ENCODE data around the gene OPALIN.

OPALIN gene, protein sequence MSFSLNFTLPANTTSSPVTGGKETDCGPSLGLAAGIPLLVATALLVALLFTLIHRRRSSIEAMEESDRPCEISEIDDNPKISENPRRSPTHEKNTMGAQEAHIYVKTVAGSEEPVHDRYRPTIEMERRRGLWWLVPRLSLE

DNA sequence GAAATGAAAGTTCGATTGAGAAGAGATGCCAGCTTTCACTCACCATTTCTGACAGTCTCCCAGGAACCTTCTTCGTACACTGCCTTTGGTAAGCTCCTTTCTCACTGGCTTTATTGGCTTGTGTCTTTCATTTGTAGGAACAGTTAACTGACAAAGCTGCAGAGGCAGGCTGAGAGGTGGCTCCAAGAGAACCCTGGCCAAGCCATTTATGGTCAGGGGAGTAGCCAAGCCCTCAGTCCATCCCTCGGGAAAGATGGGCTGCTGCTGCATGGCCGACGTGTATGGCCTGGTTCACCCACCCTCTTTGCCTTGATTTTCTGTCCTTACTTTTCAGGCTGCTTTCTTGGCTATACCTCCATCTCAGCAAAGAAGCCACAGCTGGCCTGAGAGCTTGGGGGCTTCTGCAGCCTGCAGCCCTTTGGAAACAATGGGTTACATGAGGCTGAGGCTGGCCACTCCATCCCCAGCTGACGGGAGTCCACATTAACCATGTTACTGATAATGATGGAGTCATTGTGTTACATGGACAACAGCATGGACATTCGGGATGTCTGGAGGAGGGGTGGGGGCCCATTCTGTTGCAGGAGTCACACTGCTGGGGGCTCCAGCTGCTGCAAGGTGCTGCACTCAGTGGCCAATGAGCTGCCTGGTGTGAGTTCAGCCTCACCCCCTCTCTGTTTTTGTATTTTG, at the start of gene OPALIN:
Gene OPALIN, minus strand, starts transcription at position 152 of the 690 bp plus-strand sequence. Its CDS starts 106 bp downstream, at position 46.
- no peak for DNase-seq (ENCODE audit: low spot score)

DNA sequence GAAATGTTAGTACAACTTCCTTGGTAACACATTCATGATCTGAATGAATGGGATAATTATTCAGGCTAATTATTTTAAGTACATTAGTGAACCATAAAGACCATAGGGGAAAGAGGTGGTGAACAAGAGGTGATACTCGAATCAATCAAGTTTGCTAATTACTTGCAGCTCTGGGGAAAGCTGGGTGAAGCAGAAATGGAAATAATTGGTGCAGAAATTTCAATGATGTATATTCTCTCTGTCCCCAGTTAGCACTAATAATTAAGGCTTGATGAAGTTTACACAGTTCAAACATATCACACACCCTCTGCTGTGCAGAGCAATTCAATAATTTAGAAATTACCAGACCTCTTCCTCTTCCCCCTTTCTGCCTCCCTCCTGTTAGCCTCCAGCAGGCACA, 49.4 kb upstream of the OPALIN start:
- no peak for DNase-seq (ENCODE audit: low spot score)

DNA sequence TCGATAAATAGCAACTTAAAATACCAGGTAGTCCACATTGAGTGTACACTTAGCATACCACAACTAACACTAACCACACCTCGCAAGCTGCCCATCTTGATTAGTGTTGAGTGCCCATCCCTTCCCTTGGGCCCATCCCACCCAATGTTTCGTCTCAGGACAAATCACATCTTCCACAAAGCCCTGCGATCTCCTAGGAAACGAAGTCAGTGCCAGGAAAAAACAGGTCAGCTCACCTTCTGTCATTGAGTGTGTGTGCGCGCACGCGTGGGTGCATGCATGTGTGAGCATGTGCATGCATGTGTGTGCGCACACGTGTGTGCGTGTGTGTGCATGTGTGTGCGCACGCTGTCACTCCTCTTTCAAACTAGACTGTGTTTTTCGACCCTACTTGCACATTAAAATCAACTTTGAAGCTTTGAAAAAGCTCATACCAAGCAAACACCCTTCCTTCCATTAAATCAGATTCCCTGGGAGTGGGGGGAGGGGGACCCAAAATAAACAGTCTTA, 48.8 kb upstream of the OPALIN start:
- no peak for DNase-seq (ENCODE audit: low spot score)

DNA sequence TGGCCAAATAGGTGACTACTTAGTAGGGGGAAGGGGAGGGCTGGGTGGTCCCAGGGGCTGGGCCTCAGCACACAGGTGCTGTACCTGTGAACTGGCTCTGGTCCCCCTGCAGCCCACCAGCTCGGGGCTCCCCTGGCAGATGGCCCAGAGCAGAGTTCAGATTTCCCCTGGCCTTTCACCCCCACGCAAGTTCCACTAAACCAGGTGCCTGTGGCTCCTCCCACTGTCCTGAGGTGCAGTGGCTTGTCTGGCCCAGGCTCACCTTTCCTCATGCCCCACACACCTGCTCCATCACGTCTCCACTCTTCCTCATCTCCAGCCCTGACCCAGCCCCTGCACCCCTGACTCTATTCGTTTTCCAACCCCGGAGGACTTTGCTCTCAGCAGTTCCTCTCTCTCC, 47.3 kb upstream of the OPALIN start:
- no peak for DNase-seq (ENCODE audit: low spot score)

DNA sequence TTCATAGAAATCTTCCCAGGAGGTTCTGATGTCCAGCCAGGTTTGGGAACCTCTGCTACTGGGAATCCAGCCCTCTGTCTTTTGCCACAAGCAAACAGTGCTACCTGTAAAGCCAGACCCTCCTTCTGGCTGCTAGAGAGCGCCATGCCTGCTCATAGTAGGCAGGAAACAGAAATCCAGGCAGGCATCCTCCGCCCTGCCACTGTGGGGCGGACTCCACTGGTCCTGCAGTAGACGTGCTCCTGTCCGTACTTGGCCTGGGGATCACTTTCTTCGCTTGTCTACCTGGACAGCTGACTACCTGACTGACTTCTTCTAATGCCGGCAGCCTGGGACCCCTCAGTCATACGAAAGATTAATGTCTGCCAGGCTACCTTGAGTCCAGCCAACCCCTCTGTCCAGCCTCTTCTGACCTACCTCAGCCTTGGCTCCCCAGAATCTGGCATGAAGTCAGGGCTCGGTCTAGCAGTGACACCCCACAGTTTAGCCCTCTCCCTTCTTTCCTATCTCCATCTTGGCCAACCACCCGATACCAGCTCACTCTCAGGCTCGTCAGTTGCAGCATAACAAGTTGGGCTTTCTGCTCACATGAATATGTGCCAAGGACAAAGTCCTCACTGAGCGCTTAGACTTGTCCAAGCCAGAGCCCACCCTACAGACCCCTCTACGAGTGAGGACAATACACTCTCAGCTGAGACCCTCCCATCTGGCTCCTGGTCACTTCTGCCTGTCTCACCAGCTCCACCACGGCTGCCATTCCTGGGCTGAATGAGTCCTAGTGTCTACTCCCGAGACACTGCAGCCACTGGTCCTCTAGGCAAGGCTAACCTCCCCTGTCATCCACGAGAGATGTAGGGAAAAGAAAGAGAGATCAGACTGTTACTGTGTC, 43.9 kb upstream of the OPALIN start:
- DNase-seq (ENCODE audit: low spot score), result no peak

DNA sequence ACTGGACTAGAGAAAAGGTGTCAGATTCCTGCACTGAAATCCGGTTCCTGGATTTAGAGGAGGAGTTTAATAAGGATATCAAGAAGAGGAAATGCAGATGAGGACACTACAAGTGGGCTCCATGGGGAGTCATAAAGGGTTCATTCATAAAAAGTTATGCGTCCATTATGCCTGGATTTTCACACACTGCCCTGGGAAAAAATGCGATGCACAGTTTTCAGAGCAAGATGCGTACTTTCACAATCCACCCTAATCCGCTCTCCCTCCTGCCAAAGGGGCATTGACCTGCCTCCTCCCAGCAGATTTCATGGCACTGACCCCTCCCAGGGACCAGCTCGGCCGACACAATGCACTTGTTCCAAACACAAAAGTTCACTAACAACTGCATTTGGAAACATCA, 42.2 kb upstream of the OPALIN start:
- no peak for DNase-seq (ENCODE audit: low spot score)

DNA sequence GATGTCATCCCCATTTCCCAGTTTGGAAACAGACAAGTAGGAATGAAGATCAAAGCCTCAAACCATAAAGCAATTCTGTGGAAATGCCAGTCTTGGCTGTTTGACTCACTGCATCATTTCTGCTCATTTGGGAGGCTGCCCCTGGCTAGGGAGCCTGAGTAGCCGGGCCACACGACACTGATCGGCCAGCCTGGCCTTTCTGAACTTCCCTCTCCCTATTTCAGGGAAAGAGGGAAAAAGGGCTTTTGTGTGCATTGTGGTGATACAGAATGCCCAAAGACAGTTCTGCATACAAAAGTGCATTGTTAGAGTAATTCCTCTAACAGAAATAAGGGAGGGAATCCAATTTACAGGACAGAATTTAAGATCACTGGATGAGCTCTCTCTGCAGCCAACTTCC, 41.7 kb upstream of the OPALIN start:
- no peak for DNase-seq (ENCODE audit: low spot score)

DNA sequence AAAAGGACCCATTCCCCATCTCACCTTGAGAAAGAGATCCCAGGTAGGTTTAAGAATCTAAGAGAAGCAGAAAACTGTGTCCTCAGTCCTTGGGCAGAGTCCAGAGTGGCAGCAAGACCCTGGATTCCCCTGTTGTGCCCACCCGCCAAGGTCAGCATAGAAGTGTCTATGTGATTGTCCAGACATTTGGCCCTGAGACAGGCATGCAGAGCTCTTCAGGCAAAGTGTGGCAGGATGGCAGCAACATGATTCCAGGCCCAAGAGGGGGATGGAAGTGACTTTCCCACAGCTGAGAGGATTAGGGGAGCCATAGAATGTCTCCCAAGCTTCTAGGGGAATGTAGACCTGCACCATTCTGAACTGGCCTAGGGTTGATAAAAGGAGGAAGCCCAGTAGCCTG, 39.1 kb upstream of the OPALIN start:
- no peak for DNase-seq (ENCODE audit: low spot score)

DNA sequence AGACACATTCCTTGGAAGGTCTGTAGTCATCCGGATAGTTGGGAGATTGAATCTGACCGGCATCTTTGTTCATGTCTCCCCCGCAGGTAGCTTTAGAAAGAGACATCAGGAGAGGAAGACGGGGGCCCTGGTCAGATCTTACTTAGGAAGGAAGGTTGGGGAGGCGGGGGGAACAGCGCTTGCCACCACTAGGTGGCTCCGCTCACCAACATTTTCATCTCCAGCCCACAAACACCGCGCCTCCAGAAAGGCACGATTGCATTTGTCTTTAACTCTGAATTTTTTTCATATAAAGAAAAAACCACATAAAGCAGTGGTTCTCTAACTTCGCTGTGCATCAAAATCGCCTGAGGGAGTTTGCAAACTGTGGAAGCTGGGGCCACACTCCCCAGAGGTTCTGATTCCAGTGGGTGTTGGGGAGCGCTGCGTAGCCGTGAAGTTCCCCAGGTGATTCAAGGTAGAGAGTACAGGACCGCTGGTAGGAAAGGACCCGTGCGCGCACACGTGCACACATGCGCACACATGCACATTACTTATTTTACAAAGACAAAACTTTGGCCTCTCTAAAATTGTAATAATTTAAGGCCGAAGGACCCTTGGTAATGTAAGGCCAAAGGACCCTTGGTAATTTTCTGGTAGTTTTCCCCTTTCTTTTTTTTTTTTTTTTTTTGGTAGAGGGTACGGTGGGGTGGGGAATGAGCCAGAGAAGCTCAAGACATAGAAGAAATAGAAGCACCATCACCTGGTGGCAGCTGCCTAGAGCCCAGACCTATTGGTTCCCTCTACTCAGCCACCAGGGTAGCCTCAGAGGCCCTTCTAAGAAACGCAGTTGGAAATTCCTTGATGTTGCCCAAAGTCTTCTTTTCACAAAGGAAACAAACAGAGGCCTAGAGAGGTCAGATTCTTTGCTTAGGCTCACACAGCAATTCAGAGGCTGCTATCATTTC, 37.4 kb upstream of the OPALIN start:
- DNase-seq (ENCODE audit: low spot score), result peak; percentile 78

DNA sequence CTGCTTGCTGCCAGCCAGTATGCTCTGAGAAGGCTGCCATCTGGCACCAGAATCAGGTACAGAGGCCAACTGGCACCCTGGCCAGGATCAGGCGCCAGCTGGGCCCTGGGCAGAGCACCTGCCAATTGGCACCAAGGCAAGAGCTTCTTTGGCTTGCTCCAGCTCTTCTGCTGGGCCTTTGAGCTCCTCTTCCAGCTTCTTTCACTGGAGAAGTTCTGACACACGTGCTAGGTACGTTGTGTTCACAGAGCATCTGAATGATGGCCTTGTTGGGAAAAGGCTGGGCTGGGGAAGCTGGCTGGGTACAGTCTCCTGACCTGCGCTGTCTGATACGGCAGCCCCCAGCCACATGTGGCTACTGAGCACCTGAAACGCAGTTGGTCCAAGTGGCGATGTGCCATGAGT, 31.7 kb upstream of the OPALIN start:
- no peak for DNase-seq (ENCODE audit: low spot score)

DNA sequence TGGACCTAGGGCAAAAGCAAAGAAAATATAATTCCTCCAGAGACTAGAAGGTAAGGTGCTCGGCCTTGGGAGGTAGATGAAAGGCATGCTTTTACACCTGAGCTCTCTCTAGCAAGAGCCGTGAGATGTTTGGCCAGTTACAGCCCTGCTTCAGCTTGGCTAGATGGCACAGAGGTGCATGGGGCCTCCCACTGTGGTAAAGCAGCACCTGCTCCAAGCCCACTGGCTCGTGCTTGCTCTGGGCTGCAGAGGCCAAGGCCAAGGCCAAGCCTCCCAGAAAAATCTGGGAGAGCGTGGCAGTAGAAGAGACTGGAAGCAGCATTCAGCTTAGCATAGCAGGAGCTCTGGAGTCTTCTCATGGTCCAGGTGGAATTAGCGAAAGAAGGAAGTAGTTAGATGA, 31.0 kb upstream of the OPALIN start:
- DNase-seq (ENCODE audit: low spot score), result no peak

DNA sequence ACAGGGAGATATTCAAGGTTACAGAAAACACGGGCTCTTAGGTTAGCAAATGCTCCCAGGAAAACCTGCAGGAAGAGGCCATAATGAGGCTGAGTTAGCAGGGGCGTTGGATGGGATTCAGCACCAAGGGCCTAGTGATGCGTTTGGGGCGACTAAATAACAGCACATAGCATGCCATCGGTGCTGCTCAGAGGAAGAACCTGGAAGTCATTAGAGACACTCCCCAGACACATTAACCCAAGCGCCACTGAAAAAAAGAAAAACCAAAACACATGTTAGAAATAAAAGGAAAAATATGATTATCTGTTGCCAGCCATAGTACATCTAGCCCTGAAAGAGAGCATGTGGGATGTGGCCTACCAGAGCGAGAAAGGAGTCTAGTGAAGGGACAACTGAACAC, 28.8 kb upstream of the OPALIN start:
- DNase-seq (ENCODE audit: low spot score), result no peak

DNA sequence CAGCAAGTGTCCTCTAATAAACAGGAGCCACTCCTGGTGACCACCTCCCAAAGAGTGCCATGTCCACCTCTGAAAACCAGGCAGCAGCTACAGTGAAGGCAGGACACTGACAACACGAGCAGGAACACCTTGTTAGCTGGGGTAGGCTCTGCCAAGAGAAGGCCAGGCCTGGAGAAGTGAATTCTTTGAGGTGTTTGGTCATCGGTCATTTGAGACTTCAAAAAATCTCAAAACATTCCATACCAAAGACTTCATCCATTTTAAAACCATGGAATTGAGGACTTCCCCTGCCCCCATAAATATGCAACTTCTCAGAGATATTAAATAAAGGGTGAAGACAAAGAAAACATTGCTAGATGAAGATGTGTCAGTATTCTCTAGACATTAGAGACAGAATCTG, 28.4 kb upstream of the OPALIN start:
- DNase-seq (ENCODE audit: low spot score), result no peak

DNA sequence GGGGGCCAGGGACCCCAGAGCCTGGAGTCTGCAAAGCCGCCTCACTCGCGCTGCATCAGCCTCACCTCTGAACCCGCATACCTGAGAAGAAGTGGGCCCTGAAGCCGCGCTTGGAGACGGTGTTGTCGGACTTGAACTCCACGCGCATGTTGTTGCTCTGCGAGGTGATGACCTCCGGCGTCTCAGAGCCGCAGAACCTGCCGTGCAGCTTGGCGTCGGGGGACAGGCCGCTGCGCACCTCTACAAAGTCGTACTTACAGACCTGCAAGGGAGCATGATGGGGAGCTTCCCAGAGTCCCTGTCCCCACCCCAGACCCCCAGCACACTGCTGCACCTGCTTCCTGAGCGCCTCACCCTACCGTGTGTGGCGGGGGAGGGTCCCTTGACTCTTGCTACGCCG, 25.7 kb upstream of the OPALIN start:
- no peak for DNase-seq (ENCODE audit: low spot score)

DNA sequence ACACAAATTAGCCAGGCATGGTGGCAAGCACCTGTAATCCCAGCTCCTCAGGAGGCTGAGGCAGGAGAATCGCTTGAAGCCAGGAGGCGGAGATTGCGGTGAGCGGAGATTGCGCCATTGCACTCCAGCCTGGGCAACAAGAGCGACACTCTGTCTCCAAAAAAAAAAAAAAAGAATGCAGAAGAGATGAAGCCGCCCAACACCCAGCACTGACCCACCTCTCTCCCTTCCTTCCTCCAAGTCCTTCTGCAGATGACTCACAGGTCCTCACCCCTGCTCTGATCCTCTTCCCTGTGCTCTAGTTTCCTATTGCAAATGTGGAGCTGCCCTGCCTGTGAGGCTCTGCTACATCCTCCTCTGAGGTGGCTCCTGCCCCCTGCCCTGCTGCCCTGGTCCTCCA, 22.0 kb upstream of the OPALIN start:
- DNase-seq (ENCODE audit: low spot score), result no peak

DNA sequence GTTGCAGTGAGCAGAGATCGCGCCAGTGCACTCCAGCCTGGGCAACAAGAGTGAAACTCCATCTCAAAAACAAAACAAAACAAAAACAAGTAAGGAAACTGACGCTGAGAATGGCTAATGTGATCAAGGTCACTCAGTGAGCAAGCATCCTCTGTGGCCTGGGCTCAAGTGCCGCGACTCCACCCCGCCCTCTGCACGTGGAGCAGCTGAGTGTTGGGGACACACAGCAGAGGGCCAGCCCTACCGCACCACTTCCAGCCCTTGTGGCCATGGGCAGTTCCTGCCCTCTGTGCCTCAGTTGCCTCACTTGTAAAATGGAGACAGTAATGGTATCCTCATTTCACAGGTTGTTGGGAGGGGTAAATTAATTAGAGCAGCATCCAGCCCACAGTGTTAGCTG, 21.0 kb upstream of the OPALIN start:
- no peak for DNase-seq (ENCODE audit: low spot score)

DNA sequence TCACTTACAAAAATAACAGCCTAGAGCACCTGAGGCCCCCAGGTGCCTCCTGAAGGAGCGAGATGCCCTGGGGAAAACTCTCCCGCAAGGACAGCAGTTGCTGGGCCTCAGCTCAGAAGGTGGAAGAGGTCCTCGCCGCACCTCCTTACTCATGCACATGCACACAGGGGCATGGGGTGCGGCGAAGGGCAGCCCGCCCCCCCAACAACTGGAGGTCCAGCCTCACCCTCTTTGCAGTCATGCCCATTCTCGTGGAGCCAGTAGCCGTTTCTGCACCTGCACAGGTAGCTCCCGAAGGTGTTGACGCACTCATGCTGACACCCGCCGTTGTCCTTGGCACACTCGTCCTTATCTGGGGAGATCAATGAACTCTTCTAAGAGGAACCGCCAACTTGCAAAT, 19.9 kb upstream of the OPALIN start:
- DNase-seq (ENCODE audit: low spot score), result no peak

DNA sequence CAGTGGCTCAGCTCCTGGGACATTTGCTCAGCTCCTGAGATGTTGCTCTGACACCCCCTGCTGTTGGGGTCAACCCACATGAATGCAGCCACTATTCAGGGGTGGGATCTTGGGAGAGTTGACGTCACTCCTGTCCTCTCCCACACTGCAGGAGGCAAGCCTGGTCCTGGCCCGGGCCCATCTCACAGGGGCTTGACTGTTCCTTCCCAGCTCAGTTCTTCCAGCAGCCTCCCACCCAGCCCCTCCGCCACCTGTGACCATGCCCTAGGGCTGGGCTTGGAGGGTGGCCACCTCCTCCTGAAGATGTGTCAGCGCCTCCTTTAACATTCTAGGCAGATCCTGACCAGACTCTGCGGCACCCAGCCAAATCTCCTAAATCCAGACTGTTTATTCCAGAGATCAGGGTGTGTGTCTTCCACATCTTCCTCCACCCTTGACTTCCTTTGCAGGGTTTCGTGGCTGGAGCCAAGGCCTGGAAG, 19.1 kb upstream of the OPALIN start:
- DNase-seq (ENCODE audit: low spot score), result no peak

DNA sequence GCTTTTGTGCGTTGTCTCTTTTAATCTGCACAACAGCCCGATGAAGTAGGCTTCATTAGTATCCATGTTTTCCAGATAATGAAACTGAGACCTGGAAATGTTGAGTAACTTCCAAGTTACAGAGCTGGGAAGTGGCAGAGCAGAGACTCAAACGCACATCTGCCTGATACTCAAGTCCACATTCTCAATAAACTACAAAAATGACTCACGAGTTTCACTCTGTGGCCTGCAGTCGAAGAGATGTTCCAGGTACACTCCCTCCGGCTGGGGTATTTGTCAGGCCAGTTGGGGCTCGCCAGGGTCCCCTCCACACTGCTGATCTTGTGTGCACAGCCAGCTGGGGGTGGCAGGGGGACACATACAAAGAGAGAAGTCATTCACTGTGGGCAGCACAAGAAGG, 17.7 kb upstream of the OPALIN start:
- DNase-seq (ENCODE audit: low spot score), result no peak

DNA sequence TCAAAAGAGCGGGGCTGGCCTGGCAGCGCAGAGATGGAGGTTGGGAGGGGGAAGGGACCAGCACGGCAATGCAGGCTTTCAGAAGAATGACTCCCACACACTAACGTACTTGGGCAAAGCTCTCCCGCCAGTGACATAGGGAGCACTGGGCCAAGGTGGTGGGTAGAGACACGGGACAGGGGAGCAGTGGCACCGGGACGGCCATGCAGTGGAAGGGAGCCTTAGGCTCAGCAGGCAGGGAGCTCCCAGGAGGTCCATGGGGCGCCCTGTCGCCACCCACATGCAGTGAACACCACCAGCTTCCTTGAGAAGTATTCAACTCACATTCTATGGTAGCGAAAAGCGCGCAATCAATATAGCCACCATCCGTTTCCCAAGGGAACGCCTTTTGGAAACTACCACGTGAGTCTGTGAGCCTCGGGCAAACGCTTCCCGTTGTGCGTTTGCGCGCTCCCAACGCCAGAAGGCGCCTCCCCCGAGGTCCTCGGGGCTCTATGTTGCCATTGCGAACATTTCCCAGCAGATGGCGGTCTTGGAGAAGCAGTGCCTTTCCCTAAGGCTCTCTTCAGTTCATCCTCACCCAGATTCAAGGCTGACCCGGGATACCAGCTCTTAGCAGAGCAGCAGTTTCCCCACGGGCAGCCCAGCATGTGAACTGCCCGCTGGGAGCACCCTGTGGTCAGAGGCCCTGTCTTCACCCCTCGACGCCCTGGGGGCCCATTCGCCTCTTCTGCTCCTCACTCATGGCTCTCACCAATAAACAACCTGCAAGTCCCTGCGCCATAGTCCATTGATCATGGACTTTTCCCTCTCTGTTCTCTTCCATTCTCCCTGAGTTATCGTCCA, 16.4 kb upstream of the OPALIN start:
- peak; percentile 95 for DNase-seq (ENCODE audit: low spot score)

DNA sequence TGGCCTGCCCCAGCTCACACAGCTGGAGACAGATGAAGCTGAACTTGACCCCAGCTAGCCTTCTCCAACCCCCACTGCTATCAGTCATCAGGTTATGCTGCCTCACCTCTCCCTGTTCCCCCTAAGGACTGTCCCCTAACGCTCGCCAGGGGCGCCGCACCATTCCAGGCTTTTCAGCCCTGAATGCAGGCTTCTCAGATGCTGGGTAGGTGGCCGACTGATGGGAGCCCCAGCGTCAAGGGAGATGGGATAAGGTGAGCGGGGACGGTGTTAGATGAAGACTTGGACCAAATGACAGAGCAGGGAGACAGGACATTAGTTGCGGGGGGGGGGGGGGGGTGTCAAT, 15.8 kb upstream of the OPALIN start:
- DNase-seq (ENCODE audit: low spot score), result peak; percentile 46

All from HuH-7 (cell line).